BE2C (cell line): ENCODE results near the gene GJB3.

Experiments
- DNase-seq: peaks from one replicate; pipeline ENCODE4 v3.0.0-alpha.2; 2020
- H3K27me3 ChIP-seq: fragments of 250-450 bp; sonication (Bioruptor Pico); 2 replicates; pipeline ENCODE4 v1.5.1; 2020; ENCODE audit warnings: mild to moderate bottlenecking
- H3K36me3 ChIP-seq: fragments of 250-450 bp; sonication (Bioruptor Pico); 2 replicates; pipeline ENCODE4 v1.5.1; 2020; ENCODE audit warnings: mild to moderate bottlenecking
- H3K4me1 ChIP-seq: fragments of 250-450 bp; sonication (Bioruptor Pico); 2 replicates; pipeline ENCODE4 v1.5.1; 2020
- H3K4me3 ChIP-seq: 2 replicates; pipeline ENCODE4 v1.5.1; 2011; ENCODE audit warnings: low read depth, low read length
- H3K9me3 ChIP-seq: fragments of 250-450 bp; sonication (Bioruptor Pico); 2 replicates; pipeline ENCODE4 v1.5.1; 2020
- CTCF ChIP-seq: IDR thresholded peaks from 2 replicates; pipeline ENCODE4 v1.5.1; 2012; ENCODE audit warnings: mild to moderate bottlenecking, low read depth, low read length

Gene GJB3

GRCh38 chr1:34758751-34759150 lies 22.3 kb upstream of the GJB3 start:
- Histone ChIP-seq H3K4me1 (no peaks in the 10 kb centered on the region), H3K4me3 (no peak overlapping the region), H3K9me3 (no peaks in the 10 kb centered on the region), H3K36me3 (no peaks in the 10 kb centered on the region), H3K27me3 (no peaks in the 10 kb centered on the region)
- no peak for TF ChIP-seq CTCF
- no peak for DNase-seq

- Histone ChIP-seq H3K4me1 (no peaks in the 10 kb centered on the region), H3K27me3 (no peaks in the 10 kb centered on the region)
- no peak for DNase-seq
Measured at GRCh38 chr1:34759503-34760357, 21.3 kb upstream of the GJB3 start, which contains the start of gene GJB4. Gene GJB4, plus strand, starts transcription at chr1:34759740. Its CDS starts 1,515 bp downstream, at chr1:34761255.

GRCh38 chr1:34761176-34761761 lies 19.7 kb upstream of the GJB3 start:
- TF ChIP-seq CTCF = no peak
- no peak for DNase-seq
- H3K9me3 ChIP-seq = no peaks in the 10 kb centered on the region
- no peaks in the 10 kb centered on the region for H3K36me3 ChIP-seq
- H3K4me3 ChIP-seq = no peak overlapping the region
- no peaks in the 10 kb centered on the region for H3K4me1 ChIP-seq
- H3K27me3 ChIP-seq = no peaks in the 10 kb centered on the region

More at GRCh38 chr1:34759503-34760357, 21.3 kb upstream of the GJB3 start, which contains the start of gene GJB4:
- Histone ChIP-seq H3K9me3 (no peaks in the 10 kb centered on the region), H3K36me3 (no peaks in the 10 kb centered on the region), H3K4me3 (no peak within 1 kb of the TSS)
- TF ChIP-seq CTCF = no peak

- no peaks in the 10 kb centered on the region for H3K9me3 ChIP-seq
- DNase-seq = no peak
- H3K4me1 ChIP-seq = no peaks in the 10 kb centered on the region
- no peaks in the 10 kb centered on the region for H3K27me3 ChIP-seq
- no peak overlapping the region for H3K4me3 ChIP-seq
- no peaks in the 10 kb centered on the region for H3K36me3 ChIP-seq
- TF ChIP-seq CTCF = no peak
Measured at GRCh38 chr1:34761776-34762307, 19.2 kb upstream of the GJB3 start.

GRCh38 chr1:34762474-34763141 lies 18.4 kb upstream of the GJB3 start:
- DNase-seq = no peak
- no peak for TF ChIP-seq CTCF
- no peaks in the 10 kb centered on the region for H3K36me3 ChIP-seq
- H3K4me1 ChIP-seq = no peaks in the 10 kb centered on the region
- no peaks in the 10 kb centered on the region for H3K9me3 ChIP-seq
- H3K27me3 ChIP-seq = no peaks in the 10 kb centered on the region
- no peak overlapping the region for H3K4me3 ChIP-seq
